GM12865 (cell line): ENCODE measurements around the gene KCNC2.

ENCODE experiments used
- DNase-seq: peaks from one replicate; pipeline ENCODE4 v3.0.0; 2010; ENCODE audit warnings: low read depth
- H3K4me3 ChIP-seq: 2 replicates; pipeline ENCODE4 v1.5.1; 2011; ENCODE audit warnings: mild to moderate bottlenecking, low read depth, low read length, control low read depth
- TF ChIP-seq, protein P1 (sequence below): IDR thresholded peaks from 2 replicates; pipeline ENCODE4 v1.5.1; 2011; ENCODE audit warnings: low read length, control low read depth, low read depth, inconsistent platforms; ENCODE audit not compliant: insufficient read depth; ENCODE audit errors: missing control alignments

Gene KCNC2

DNA sequence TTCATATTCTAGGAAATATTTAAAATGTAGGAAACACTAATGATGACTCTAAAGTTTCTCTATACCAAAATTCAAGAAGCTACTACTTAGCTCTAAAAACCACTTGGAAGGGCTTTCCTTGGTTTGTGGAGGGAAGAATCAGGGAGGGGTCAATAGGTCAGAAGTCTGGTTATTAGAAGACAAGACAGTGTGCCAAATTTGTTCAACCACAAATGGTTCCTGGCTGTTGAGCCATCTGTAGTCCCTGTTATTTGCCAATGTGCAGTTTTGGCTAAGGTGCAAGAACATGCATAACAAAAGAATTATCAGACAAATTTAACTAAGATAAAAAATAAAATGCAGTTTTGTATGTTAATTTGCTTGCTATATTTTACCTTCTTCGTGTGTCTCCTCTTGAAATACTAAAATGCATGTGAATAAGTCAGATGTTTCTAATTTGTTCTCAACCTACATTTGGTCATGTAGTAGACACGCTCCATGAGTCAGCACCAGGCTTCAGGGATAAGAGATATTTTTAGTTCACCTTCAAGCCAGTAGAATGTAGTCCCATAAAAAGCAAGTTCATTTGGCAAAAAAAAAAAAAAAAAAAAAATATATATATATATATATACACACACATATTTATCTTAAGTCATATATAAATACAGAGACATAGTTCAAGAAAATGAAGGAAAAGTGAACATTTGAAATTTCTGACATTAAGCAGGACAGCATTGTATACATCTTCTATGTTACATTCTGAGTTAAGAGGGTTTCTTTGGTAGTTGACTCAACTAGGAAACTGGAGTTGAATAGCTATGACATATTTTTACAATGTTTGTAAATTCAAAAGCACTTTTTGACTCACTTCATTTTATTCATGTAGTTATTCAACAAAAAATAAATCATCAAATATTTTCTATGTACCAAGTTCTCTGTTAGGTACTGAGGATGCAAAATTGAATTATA lies 123.3 kb downstream of the KCNC2 start:
- DNase-seq, result no peak

DNA sequence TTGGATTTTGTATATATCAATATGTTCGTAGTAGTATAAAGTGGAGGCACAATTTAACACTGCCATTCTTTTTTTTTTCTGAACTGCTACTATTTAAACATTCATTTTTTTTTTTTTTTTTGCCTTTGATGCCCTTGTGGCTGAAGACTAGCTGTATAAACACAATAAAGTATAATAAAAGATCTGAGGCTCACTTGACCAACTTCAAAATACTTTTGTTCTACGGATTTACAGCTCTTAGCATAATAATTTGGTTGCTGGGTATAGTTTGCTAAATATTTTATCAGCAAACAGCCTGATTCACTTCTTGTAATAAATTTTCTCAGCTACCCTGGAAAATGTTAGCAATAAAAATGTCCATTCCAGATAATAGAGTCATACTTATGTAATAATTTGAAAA lies 128.3 kb downstream of the KCNC2 start:
- no peak for DNase-seq
- TF ChIP-seq, protein P1, sequence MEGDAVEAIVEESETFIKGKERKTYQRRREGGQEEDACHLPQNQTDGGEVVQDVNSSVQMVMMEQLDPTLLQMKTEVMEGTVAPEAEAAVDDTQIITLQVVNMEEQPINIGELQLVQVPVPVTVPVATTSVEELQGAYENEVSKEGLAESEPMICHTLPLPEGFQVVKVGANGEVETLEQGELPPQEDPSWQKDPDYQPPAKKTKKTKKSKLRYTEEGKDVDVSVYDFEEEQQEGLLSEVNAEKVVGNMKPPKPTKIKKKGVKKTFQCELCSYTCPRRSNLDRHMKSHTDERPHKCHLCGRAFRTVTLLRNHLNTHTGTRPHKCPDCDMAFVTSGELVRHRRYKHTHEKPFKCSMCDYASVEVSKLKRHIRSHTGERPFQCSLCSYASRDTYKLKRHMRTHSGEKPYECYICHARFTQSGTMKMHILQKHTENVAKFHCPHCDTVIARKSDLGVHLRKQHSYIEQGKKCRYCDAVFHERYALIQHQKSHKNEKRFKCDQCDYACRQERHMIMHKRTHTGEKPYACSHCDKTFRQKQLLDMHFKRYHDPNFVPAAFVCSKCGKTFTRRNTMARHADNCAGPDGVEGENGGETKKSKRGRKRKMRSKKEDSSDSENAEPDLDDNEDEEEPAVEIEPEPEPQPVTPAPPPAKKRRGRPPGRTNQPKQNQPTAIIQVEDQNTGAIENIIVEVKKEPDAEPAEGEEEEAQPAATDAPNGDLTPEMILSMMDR, result no peak
- H3K4me3 ChIP-seq, result no peak overlapping the region

More for the DNA sequence above, 123.3 kb downstream of the KCNC2 start:
- TF ChIP-seq, protein P1, result no peak
- H3K4me3 ChIP-seq, result no peak overlapping the region

DNA sequence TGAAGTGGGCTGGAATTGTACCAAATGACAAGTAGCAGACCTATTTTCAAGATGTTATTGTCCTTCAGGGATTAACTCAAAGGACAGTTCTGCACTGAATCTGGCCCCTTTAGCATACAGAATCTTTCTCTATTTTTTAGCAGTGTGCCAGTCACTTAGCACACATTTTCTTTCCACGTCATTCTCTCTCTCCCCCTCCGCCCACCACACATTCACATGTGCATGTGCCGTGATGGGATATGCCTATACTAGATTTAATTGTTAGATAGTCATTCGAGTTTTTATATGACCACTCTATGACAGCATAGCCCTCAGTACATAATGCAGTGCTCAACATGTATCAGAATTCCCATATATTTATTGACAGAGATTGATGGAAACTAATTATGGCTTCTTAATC lies 129.1 kb downstream of the KCNC2 start:
- no peak for DNase-seq
- H3K4me3 ChIP-seq, result no peak overlapping the region
- TF ChIP-seq, protein P1, result no peak

DNA sequence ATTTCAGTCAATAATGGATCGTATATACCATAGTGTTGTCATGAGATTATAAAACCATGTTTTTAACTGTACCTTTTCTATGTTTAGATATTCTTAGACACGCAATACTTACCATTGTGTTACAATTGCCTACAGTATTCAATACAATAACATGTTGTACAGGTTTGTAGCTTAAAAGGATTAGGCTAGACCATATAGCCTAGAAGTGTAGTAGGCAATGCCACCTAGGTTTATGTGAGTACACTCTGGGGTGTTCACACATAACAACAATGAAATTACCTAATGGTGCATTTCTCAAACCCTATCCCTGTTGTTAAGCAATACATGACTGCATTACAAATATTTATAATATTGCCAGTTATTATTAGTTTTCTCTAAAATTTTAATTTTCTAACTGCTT lies 144.2 kb downstream of the KCNC2 start:
- TF ChIP-seq, protein P1, result no peak
- no peak for DNase-seq
- H3K4me3 ChIP-seq, result no peak overlapping the region

DNA sequence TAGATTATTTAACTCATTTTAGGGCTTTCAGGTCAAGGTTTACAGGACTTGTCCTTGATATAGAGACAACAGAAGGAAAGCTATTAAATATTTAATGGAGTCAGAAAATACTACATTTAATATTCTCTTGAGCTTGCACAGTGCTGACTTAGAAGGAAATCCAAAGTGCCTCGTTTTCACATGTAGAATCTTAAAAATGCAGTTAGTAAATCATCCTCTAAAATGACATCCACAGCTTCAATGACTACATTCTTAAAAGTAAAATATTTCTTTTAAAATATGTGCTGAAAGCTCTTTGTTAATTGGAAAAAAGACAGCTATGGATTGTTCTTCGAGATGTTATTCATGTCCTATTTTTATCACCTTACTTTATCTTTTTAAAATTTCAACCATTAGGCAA lies 146.9 kb downstream of the KCNC2 start:
- DNase-seq, result no peak
- TF ChIP-seq, protein P1, result no peak
- H3K4me3 ChIP-seq, result no peak overlapping the region

DNA sequence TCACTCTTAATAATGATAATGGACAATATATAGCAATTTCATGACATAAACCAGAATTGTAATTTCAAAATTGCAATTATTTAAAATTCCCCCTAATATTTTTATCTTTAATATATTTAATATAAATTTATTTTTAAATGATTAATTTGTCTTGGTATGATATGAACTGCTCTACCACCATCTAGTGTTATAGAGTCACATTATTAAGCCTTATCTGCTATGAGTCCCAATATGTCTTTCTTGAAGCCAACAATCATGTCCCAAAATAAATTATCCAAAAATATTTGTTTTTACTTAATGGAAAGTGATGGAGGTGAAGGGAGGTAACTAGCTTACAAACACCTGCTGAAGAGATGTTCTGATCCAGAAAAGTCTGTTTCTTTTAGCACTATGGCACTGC lies 151.4 kb downstream of the KCNC2 start:
- TF ChIP-seq, protein P1, result no peak
- no peak for DNase-seq
- no peak overlapping the region for H3K4me3 ChIP-seq
